ENCODE data around the gene EID3.

EID3 gene

GRCh38 chr12:104290320-104290719, 13.2 kb upstream of the EID3 start:
- no peak for TF ChIP-seq CTCF (IDR thresholded peaks at IDR 0.05; ENCODE audit: insufficient read depth, low read length, poor library complexity, severe bottlenecking)
- no peak for TF ChIP-seq EZH2phosphoT487 (conservative IDR thresholded peaks at IDR 0.05; ENCODE audit: low read length)
- Histone ChIP-seq H3K4me2 (ENCODE audit: low read depth, low read length, poor library complexity, severe bottlenecking) (peak overlapping the region; percentile 94), H2AFZ (ENCODE audit: low read depth, low read length, severe bottlenecking) (no peak overlapping the region), H3K27me3 (ENCODE audit: low read length) (no peaks in the 10 kb centered on the region), H4K20me1 (ENCODE audit: low read depth, low read length) (peaks cover 17% of the 10 kb centered on the region), H3K4me3 (ENCODE audit: insufficient read depth, low read length, poor library complexity, severe bottlenecking) (no peak overlapping the region), H3K79me2 (ENCODE audit: insufficient read depth, low read length) (peaks cover 78% of the 10 kb centered on the region), H3K27ac (ENCODE audit: low read depth, low read length) (no peak overlapping the region), H3K9ac (ENCODE audit: low read length) (no peak overlapping the region), H3K9me2 (replicated peaks; ENCODE audit: insufficient read depth, low read length) (no peaks in the 10 kb centered on the region), H3K36me3 (ENCODE audit: low read length) (peaks cover 15% of the 10 kb centered on the region), H3F3A (ENCODE audit: insufficient read depth) (peaks cover 19% of the 10 kb centered on the region), H3K9me3 (ENCODE audit: insufficient read depth, low read length) (no peaks in the 10 kb centered on the region)

- peaks cover 18% of the 10 kb centered on the region for H3F3A ChIP-seq (ENCODE audit: insufficient read depth)
- peaks cover 84% of the 10 kb centered on the region for H3K79me2 ChIP-seq (ENCODE audit: insufficient read depth, low read length)
- no peak overlapping the region for H2AFZ ChIP-seq (ENCODE audit: low read depth, low read length, severe bottlenecking)
- H3K4me3 ChIP-seq (ENCODE audit: insufficient read depth, low read length, poor library complexity, severe bottlenecking) = no peak overlapping the region
- no peaks in the 10 kb centered on the region for H3K9me2 ChIP-seq (replicated peaks; ENCODE audit: insufficient read depth, low read length)
- H3K9ac ChIP-seq (ENCODE audit: low read length) = no peak overlapping the region
- peaks cover 20% of the 10 kb centered on the region for H4K20me1 ChIP-seq (ENCODE audit: low read depth, low read length)
- H3K36me3 ChIP-seq (ENCODE audit: low read length) = peaks cover 18% of the 10 kb centered on the region
- H3K27me3 ChIP-seq (ENCODE audit: low read length) = no peaks in the 10 kb centered on the region
- no peak overlapping the region for H3K4me2 ChIP-seq (ENCODE audit: low read depth, low read length, poor library complexity, severe bottlenecking)
- no peaks in the 10 kb centered on the region for H3K9me3 ChIP-seq (ENCODE audit: insufficient read depth, low read length)
- TF ChIP-seq CTCF (IDR thresholded peaks at IDR 0.05; ENCODE audit: insufficient read depth, low read length, poor library complexity, severe bottlenecking) (no peak), EZH2phosphoT487 (conservative IDR thresholded peaks at IDR 0.05; ENCODE audit: low read length) (no peak)
- no peak overlapping the region for H3K27ac ChIP-seq (ENCODE audit: low read depth, low read length)
Observed at GRCh38 chr12:104290855-104291254, 12.7 kb upstream of the EID3 start.

- Histone ChIP-seq H3K36me3 (ENCODE audit: low read length) (peaks cover 19% of the 10 kb centered on the region), H3K9me2 (replicated peaks; ENCODE audit: insufficient read depth, low read length) (no peaks in the 10 kb centered on the region), H3K9me3 (ENCODE audit: insufficient read depth, low read length) (no peaks in the 10 kb centered on the region), H3F3A (ENCODE audit: insufficient read depth) (peaks cover 9% of the 10 kb centered on the region), H4K20me1 (ENCODE audit: low read depth, low read length) (peaks cover 28% of the 10 kb centered on the region), H3K9ac (ENCODE audit: low read length) (no peak overlapping the region), H3K27ac (ENCODE audit: low read depth, low read length) (no peak overlapping the region), H2AFZ (ENCODE audit: low read depth, low read length, severe bottlenecking) (no peak overlapping the region), H3K27me3 (ENCODE audit: low read length) (no peaks in the 10 kb centered on the region), H3K79me2 (ENCODE audit: insufficient read depth, low read length) (peaks cover 95% of the 10 kb centered on the region), H3K4me3 (ENCODE audit: insufficient read depth, low read length, poor library complexity, severe bottlenecking) (no peak overlapping the region), H3K4me2 (ENCODE audit: low read depth, low read length, poor library complexity, severe bottlenecking) (no peak overlapping the region)
- TF ChIP-seq CTCF (IDR thresholded peaks at IDR 0.05; ENCODE audit: insufficient read depth, low read length, poor library complexity, severe bottlenecking) (no peak), EZH2phosphoT487 (conservative IDR thresholded peaks at IDR 0.05; ENCODE audit: low read length) (no peak)
Observed at GRCh38 chr12:104291867-104292524, 11.5 kb upstream of the EID3 start.
